HG02571 (cell line): ENCODE data around the gene C4orf50.
"Not testable (repeated sequence)": the region's sequence is repeated elsewhere in the genome, so short reads cannot be mapped to it uniquely, and the experiment has no call there.

Experiments used
- ATAC-seq: cut with Tn5 transposase; IDR thresholded peaks from one replicate; pipeline ENCODE4 v1.9.1; 2021; ENCODE audit warnings: mild to moderate bottlenecking, moderate library complexity; ENCODE audit not compliant: unreplicated experiment

C4orf50 gene

DNA sequence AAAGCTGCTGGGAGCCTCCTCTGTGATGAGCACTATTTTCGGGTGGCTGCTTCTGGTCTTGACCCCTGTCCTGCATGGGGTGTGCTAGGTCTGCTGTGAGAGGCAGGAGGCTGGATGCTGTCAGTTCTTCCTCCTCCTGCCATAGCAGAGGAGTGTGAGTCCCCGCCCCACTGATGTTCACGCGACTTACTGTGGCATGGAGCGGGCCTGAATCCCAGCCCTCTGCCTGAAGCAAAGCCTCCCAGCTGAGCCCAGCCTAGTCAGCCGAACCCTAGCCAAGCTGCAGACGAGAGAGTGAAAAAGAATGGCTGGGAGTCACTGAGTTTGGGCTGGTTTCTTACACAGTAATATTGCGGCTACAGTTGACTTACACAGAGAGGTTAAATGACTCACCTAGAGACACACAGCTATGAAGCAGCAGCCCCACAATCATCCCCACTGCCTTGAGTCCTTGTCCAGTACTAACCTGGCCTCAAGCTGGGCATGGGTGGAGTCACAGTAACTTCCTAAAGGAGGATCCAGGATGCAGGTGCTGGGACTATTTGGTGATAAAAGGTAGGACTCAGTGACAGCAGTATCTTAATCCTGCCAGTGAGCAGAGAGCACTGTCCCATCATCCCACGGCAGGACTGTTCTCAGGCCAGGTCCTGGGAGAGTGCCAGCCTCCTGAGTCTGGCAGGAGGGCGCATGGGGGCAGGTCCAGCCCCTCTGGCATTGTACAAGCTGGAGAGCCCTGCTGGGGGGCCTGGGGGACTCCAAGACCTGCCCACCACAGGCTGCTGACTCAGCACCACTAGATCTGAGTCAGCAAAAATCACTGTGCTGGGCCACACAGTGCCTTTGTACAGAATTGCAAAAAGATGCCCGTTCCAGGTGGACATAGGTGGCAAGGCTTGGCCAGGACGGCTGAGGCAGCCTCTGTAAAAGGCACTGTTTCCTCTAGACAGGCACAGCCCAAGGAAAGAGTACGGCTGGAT lies 65.0 kb downstream of the C4orf50 start:
- ATAC-seq, result no peak

GRCh38 chr4:5952286-5952974 lies 65.8 kb downstream of the C4orf50 start:
- ATAC-seq, result no peak

- not testable (repeated sequence) for ATAC-seq
These were observed 71.6 kb downstream of the C4orf50 start for GRCh38 chr4:5946653-5947052.

DNA sequence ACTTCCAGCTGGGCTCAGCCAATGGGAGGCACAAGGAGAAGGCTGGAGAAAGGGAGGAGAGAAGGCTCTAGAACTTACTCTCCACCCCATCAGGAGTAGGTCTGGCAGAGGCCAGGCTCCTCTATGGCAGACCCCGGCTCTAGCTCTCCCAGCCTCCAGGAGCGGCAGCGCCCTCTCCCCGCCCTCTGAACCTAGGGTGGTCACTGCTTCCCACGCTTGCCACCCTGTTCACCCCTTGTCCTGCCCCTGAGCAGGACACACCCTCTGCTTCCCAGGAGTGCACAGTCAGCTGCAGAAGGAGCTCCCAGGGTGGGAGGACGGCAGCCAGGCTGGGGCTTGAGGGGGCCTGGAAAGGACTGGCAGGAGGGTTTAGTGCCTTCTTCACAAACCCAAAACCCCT lies 72.3 kb downstream of the C4orf50 start:
- ATAC-seq, result no peak

- ATAC-seq, result no peak
These were observed 73.1 kb downstream of the C4orf50 start for GRCh38 chr4:5945171-5945570.

- no peak for ATAC-seq
These were observed 74.7 kb downstream of the C4orf50 start for GRCh38 chr4:5943561-5943960.

- ATAC-seq, result no peak
These were observed 75.3 kb downstream of the C4orf50 start for GRCh38 chr4:5942947-5943346.

DNA sequence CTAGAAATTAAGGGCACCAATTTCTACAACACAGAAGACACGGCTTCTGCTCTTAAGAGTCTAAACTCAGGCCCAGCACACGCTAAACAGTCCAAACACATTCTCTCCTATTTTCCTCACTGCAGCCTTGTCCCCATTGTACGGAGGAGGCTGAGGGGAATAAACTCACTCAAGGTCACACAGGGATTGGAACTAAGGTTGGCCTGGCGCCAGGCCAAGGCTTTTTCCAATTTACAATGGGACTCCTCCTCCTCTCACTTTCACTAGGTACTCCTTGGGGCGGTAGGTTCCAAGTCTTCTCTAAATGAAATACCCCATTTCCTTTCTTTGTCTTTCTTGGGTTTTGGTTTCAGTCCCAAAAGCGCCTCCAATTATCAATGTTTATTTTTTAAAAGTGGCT lies 76.6 kb downstream of the C4orf50 start:
- no peak for ATAC-seq

DNA sequence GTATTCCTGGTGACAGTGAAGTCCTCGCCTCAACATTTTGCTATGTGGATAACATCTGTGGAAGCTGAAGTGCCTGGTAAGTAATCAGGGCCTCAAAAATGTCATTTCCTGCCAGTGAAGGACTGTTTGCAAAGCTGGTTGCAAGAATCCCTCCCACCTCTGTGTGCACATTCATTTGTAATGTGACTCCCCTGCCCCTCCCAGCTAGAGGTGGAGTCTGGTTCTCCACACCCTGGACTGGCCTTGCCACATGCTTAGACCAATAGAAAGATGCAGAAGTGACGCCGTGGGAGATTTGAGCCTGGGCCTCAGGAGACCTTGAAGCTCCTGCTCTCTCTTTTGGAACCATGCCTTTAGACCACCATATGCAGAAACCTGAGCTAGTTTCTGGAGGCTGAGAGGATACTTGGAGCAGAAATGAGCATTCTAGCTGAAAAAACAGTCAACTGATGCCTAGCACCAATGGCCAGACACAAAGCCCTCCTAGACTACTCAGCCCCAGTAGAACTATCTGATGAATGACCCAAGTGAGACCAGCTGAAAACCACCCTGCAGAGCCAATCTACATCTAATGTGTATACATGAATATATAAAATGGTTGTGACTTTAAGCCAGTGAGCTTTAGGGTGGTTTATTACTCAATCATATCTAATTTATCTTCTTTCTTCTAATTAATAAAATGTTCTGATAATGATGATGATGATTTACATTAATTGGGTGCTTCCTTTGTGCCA lies 77.6 kb downstream of the C4orf50 start:
- ATAC-seq, result no peak

- ATAC-seq, result no peak
These were observed 84.0 kb downstream of the C4orf50 start for GRCh38 chr4:5933996-5934831.

GRCh38 chr4:5933116-5933515 lies 85.1 kb downstream of the C4orf50 start:
- ATAC-seq, result no peak

GRCh38 chr4:5932035-5932568 lies 86.1 kb downstream of the C4orf50 start:
- no peak for ATAC-seq

DNA sequence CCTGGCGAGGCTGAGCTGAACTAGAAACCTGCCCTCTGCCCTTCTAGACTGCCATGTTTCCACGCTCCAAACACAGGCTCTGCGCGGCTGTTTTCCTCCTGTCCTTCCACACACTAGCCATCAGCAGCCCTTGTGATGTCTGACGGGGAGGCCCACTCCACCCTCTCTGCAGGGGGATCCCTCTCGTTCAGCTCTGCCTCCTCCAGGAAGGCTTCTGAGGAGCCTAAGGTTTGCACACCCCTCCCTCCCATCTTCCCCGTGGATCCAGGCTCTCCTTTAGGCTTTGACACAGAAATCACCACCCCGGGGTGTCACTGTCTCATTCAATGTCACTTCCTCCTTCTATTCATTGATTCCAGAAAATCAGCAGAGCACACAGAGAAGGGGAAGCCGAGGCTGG lies 86.7 kb downstream of the C4orf50 start:
- ATAC-seq, result no peak

GRCh38 chr4:5930876-5931275 lies 87.4 kb downstream of the C4orf50 start:
- no peak for ATAC-seq

DNA sequence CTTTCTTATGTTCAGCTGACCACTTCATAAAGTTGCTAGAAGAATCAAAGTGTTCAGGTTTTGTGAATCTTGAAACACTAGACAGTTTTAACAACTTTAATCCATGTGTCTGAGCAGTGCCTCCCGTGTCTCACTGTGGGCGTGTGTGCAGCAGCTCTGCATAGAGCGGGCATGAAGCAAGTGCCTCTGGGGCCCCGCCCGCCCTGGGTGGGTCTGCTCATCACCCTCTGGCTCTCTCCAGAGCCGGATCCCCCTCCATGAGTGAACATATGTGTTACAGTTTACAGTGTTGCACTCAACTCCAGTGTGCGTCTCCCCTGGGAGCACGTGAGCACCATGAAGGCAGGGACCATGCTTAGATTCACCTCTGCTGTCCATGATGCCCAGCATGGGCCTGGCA lies 87.8 kb downstream of the C4orf50 start:
- ATAC-seq, result no peak

- ATAC-seq, result no peak
These were observed 89.3 kb downstream of the C4orf50 start for GRCh38 chr4:5928844-5929420.

- ATAC-seq, result no peak
These were observed 90.0 kb downstream of the C4orf50 start for GRCh38 chr4:5928274-5928673.

GRCh38 chr4:5927747-5928146 lies 90.5 kb downstream of the C4orf50 start:
- no peak for ATAC-seq

GRCh38 chr4:5927116-5927515 lies 91.1 kb downstream of the C4orf50 start:
- no peak for ATAC-seq

DNA sequence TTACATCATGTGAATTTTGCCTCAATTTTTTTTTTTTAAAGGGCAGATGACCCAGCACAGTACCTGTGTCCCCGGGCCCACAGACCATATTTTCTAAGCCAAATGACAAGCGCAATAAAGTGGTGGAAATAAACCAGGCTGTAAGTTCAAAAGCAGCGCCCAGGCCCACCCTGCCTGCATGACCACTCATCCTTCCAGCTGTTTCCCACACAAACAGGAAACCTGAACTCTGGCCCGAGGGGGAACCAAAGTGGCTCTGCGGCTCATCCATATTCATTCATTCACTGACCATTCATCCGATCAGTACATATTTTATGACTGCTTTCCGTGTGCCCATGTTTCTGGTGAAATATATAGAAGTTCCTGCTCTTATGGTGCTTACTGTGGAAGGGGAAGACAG lies 91.6 kb downstream of the C4orf50 start:
- ATAC-seq, result no peak
